Mucosa of rectum (tissue), 2 donors: ENCODE data around the gene AFF2.

Experiments
- H3K27ac ChIP-seq, 2 donors: one replicate each; pipeline ENCODE4 v1.7.0; 2013; ENCODE audit warnings: inconsistent platforms in 2 of 2, low read depth in 2 of 2, low read length in 2 of 2
- H3K27me3 ChIP-seq, 2 donors: one replicate each; pipeline ENCODE4 v1.7.0; 2013; ENCODE audit warnings: low read length in 2 of 2; ENCODE audit not compliant: control insufficient read depth in 2 of 2, insufficient read depth in 2 of 2
- H3K36me3 ChIP-seq, 2 donors: one replicate each; pipeline ENCODE4 v1.7.0; 2013; ENCODE audit warnings: low read length in 2 of 2; ENCODE audit not compliant: control insufficient read depth in 2 of 2, insufficient read depth in 2 of 2
- H3K4me1 ChIP-seq, 2 donors: one replicate each; pipeline ENCODE4 v1.7.0; 2013; ENCODE audit warnings: low read length in 2 of 2, mild to moderate bottlenecking in 1 of 2; ENCODE audit not compliant: control insufficient read depth in 2 of 2, insufficient read depth in 2 of 2
- H3K4me3 ChIP-seq, 2 donors: one replicate each; pipeline ENCODE4 v1.7.0; 2013; ENCODE audit warnings: low read length in 2 of 2
- H3K9ac ChIP-seq, 2 donors: one replicate each; pipeline ENCODE4 v1.7.0; 2013; ENCODE audit warnings: low read length in 2 of 2, low read depth in 1 of 2, mild to moderate bottlenecking in 1 of 2
- H3K9me3 ChIP-seq, 2 donors: one replicate each; pipeline ENCODE4 v1.7.0; 2013; ENCODE audit warnings: low read length in 2 of 2; ENCODE audit not compliant: control insufficient read depth in 2 of 2
- donor health status: healthy.
- donor health status: Normal muscosa, but diverticular disease.

AFF2 gene

GRCh38 chrX:149006235-149006634, 505.8 kb downstream of the AFF2 start:
- Histone ChIP-seq H3K9me3 (no peaks in the 10 kb centered on the region), H3K9ac (no peak overlapping the region), H3K27me3 (no peaks in the 10 kb centered on the region), H3K4me3 (no peak overlapping the region), H3K36me3 (no peaks in the 10 kb centered on the region), H3K27ac (no peak overlapping the region), H3K4me1 (no peaks in the 10 kb centered on the region)

GRCh38 chrX:149007423-149007822, 507.0 kb downstream of the AFF2 start:
- no peaks in the 10 kb centered on the region for H3K27me3 ChIP-seq
- H3K9ac ChIP-seq, result no peak overlapping the region
- H3K27ac ChIP-seq, result no peak overlapping the region
- no peaks in the 10 kb centered on the region for H3K9me3 ChIP-seq
- H3K4me1 ChIP-seq, result no peaks in the 10 kb centered on the region
- H3K36me3 ChIP-seq, result no peaks in the 10 kb centered on the region
- no peak overlapping the region for H3K4me3 ChIP-seq

DNA sequence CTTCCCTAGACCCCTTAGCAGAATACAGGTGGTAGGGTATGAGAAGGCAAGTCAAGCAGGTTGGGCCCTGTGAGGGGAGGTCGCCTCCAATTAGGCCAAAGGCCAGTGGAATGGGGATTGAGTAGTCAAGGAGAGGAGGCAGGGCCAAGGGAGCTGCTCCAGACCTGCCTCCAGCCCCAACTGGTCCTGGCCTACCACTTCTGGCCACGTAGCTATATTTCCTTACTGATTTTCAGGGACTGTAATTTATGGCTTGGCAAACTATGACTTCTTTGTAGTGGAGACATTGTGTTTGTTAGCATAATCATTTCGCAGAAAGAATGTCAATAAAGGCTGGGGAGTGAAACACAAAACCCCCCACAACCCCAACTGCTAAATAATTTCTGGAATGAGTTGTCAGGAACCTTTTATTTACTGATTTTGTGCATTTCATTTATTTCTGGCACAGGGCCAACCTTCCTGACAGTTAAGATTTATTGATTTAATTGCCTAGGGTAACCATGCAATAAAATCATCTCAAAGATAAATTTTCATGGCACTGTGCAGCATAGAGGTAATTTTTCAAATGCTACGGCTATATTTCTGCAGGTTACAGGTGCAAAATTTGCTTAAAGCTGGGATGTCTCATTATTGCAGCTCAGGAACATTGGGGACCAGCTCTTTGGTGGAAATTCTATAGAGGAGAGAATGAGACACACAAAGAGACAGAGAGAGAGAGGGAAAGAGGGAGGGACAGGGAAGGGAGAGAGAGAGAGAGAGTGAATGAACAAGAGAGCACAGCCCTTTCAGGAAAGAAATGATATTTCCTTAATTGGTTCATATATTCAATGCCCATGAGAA, 509.8 kb downstream of the AFF2 start:
- H3K36me3 ChIP-seq, result no peaks in the 10 kb centered on the region
- H3K27me3 ChIP-seq, result no peaks in the 10 kb centered on the region
- no peak overlapping the region for H3K9ac ChIP-seq
- no peaks in the 10 kb centered on the region for H3K4me1 ChIP-seq
- H3K27ac ChIP-seq, result no peak overlapping the region
- H3K9me3 ChIP-seq, result no peaks in the 10 kb centered on the region
- no peak overlapping the region for H3K4me3 ChIP-seq

DNA sequence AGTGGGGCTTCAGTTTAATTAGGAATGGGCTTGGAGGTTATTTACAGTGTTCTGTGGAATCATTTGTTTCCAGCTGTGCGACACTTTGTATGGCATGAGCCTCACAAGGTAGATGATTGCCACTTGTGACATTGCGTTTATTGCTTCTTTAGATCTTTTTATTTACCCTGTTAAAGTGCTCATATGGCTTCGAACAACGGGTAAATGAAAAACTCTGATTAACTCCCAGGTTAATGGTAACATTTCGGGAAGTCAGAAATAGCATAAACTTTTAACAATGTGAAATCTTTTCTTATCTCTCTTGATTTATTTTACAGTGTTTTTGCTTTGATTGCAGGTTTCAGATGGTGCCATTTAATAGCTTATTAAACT, 510.4 kb downstream of the AFF2 start:
- Histone ChIP-seq H3K27me3 (no peaks in the 10 kb centered on the region), H3K4me3 (no peak overlapping the region), H3K36me3 (no peaks in the 10 kb centered on the region), H3K9ac (no peak overlapping the region), H3K9me3 (no peaks in the 10 kb centered on the region), H3K27ac (no peak overlapping the region), H3K4me1 (no peaks in the 10 kb centered on the region)

GRCh38 chrX:149013081-149013480, 512.7 kb downstream of the AFF2 start:
- Histone ChIP-seq H3K4me3 (no peak overlapping the region), H3K9me3 (no peaks in the 10 kb centered on the region), H3K27me3 (no peaks in the 10 kb centered on the region), H3K4me1 (no peaks in the 10 kb centered on the region), H3K36me3 (no peaks in the 10 kb centered on the region), H3K27ac (no peak overlapping the region), H3K9ac (no peak overlapping the region)

GRCh38 chrX:149021159-149021558, 520.7 kb downstream of the AFF2 start:
- Histone ChIP-seq H3K9me3 (peaks cover 2 to 7% of the 10 kb centered on the region in 2 donors), H3K27ac (no peak overlapping the region), H3K9ac (no peak overlapping the region), H3K27me3 (no peaks in the 10 kb centered on the region), H3K4me3 (no peak overlapping the region), H3K4me1 (no peaks in the 10 kb centered on the region), H3K36me3 (no peaks in the 10 kb centered on the region)

- Histone ChIP-seq H3K4me1 (no peaks in the 10 kb centered on the region), H3K27ac (no peak overlapping the region), H3K9ac (no peak overlapping the region), H3K36me3 (no peaks in the 10 kb centered on the region), H3K9me3 (peaks cover 2 to 7% of the 10 kb centered on the region in 2 donors), H3K27me3 (no peaks in the 10 kb centered on the region), H3K4me3 (no peak overlapping the region)
Measured at GRCh38 chrX:149022485-149022884, 522.1 kb downstream of the AFF2 start.

- H3K4me3 ChIP-seq, result no peak overlapping the region
- no peaks in the 10 kb centered on the region for H3K9me3 ChIP-seq
- no peaks in the 10 kb centered on the region for H3K4me1 ChIP-seq
- H3K27me3 ChIP-seq, result no peaks in the 10 kb centered on the region
- no peak overlapping the region for H3K27ac ChIP-seq
- no peak overlapping the region for H3K9ac ChIP-seq
- no peaks in the 10 kb centered on the region for H3K36me3 ChIP-seq
Measured at GRCh38 chrX:149032449-149032848, 532.0 kb downstream of the AFF2 start.

DNA sequence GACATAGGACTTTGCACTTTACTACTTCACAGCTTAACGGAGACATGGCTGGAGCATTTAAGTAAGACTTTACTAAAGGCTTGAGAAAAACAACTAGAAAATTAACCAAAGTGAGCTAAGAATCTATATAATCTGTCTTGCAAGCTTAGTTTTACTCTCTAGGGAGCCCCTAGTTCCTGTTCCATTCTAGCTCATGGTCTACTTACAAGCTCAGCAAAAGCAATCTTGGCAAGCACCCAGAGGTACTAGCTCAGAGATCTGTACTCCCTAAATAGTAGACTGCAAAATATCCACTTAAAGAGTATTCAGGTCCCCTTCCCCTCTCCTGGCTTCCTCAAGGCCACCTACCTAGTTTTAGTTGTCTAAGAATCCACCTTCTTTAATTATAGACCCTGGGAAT, 535.7 kb downstream of the AFF2 start:
- Histone ChIP-seq H3K36me3 (no peaks in the 10 kb centered on the region), H3K27ac (no peak overlapping the region), H3K4me3 (no peak overlapping the region), H3K27me3 (no peaks in the 10 kb centered on the region), H3K9ac (no peak overlapping the region), H3K4me1 (no peaks in the 10 kb centered on the region), H3K9me3 (no peaks in the 10 kb centered on the region)

DNA sequence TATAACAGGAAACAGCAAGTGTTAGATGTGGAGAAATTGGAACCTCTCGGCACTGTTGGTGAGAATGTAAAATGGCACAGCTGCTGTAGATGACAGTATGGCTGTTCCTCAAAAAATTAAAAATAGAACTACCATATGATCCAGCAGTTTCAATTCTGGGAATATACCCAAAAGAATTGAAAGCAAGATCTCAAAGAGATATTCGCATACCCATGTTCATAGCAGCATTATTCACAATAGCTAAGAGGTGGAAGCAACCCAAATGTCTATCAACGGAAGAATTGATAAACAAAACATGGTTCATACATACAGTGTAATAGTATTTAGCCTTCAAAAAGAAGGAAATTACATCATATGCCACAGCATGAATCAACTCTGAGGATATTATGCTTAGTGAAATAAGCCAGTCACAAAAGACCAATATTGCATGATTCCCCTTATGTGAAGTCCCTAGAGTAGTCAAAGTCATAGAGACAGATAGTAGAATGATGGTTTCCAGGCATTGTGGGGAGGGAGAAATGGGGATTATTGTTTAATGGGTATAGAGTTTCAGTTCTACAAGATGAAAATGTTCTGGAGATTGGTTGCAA, 537.0 kb downstream of the AFF2 start:
- Histone ChIP-seq H3K4me3 (no peak overlapping the region), H3K9ac (no peak overlapping the region), H3K27me3 (no peaks in the 10 kb centered on the region), H3K27ac (no peak overlapping the region), H3K4me1 (no peaks in the 10 kb centered on the region), H3K36me3 (no peaks in the 10 kb centered on the region), H3K9me3 (no peaks in the 10 kb centered on the region)
